Breast epithelium (tissue), 3 donors: ENCODE data around the gene TIGD3.

Source experiments
- POLR2A ChIP-seq: fragments of 450-650 bp; IDR thresholded peaks from one replicate; pipeline ENCODE4 v1.6.1; 2016; ENCODE audit warnings: antibody characterized with exemption, mild to moderate bottlenecking, moderate library complexity
- TF ChIP-seq, protein P1 (sequence below), 3 donors: fragments of 450-650 bp; IDR thresholded peaks; one replicate each; pipeline ENCODE4 v1.5.1; 2016 to 2017; ENCODE audit warnings: antibody characterized with exemption in 3 of 3, mild to moderate bottlenecking in 3 of 3, moderate library complexity in 3 of 3

- TF ChIP-seq, protein P1, sequence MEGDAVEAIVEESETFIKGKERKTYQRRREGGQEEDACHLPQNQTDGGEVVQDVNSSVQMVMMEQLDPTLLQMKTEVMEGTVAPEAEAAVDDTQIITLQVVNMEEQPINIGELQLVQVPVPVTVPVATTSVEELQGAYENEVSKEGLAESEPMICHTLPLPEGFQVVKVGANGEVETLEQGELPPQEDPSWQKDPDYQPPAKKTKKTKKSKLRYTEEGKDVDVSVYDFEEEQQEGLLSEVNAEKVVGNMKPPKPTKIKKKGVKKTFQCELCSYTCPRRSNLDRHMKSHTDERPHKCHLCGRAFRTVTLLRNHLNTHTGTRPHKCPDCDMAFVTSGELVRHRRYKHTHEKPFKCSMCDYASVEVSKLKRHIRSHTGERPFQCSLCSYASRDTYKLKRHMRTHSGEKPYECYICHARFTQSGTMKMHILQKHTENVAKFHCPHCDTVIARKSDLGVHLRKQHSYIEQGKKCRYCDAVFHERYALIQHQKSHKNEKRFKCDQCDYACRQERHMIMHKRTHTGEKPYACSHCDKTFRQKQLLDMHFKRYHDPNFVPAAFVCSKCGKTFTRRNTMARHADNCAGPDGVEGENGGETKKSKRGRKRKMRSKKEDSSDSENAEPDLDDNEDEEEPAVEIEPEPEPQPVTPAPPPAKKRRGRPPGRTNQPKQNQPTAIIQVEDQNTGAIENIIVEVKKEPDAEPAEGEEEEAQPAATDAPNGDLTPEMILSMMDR (IDR thresholded peaks at IDR 0.05), result no peak
- TF ChIP-seq POLR2A, result no peak
Observed at GRCh38 chr11:65316227-65317024, 38.1 kb upstream of the TIGD3 start.
